ENCODE results near the gene ARMH4. TPM values are rescaled to one million over a fixed set of nuclear protein-coding genes. Genes with fewer than 3 reads are reported as not detected.

The ARMH4 gene
- total and polyA plus RNA-seq, 4 donors = 0.38 to 3.2 (median 0.54) TPM

GRCh38 chr14:58171090-58171489 is 19.1 kb upstream of the ARMH4 start:
- Histone ChIP-seq H3K9me3 (ENCODE audit: control insufficient read depth in 4 of 4, low read length in 3 of 4) (no peaks in the 10 kb centered on the region), H3K36me3 (ENCODE audit: control insufficient read depth in 4 of 4, insufficient read depth in 3 of 4, low read depth in 1 of 4, low read length in 3 of 4) (no peaks in the 10 kb centered on the region), H3K27me3 (ENCODE audit: control insufficient read depth in 4 of 4, insufficient read depth in 4 of 4, low read length in 3 of 4) (no peaks in the 10 kb centered on the region), H3K4me1 (ENCODE audit: control insufficient read depth in 4 of 4, insufficient read depth in 4 of 4, low read length in 3 of 4) (no peaks in the 10 kb centered on the region), H3K4me3 (ENCODE audit: low read depth in 1 of 3, low read length in 3 of 3) (no peak overlapping the region), H3K9ac (ENCODE audit: low read depth in 1 of 2, low read length in 2 of 2) (no peak overlapping the region), H3K27ac (ENCODE audit: low read depth in 1 of 2, low read length in 2 of 2) (no peak overlapping the region)
- DNase-seq (ENCODE audit: low spot score) = peak; percentile 87
- no peak for TF ChIP-seq NR2F2 (IDR thresholded peaks at IDR 0.05)
- no peak for TF ChIP-seq GABPA (IDR thresholded peaks at IDR 0.05 in 1 of 2, conservative IDR thresholded peaks at IDR 0.05 in 1 of 2)
- TF ChIP-seq JUND (IDR thresholded peaks at IDR 0.05) = peak in 1 of 2 donors; percentile 18
- 13% methylated on average over 6 of the region's 6 CpGs for WGBS

- Histone ChIP-seq H3K27me3 (ENCODE audit: control insufficient read depth in 4 of 4, insufficient read depth in 4 of 4, low read length in 3 of 4) (no peaks in the 10 kb centered on the region), H3K27ac (ENCODE audit: low read depth in 1 of 2, low read length in 2 of 2) (no peak overlapping the region), H3K4me3 (ENCODE audit: low read depth in 1 of 3, low read length in 3 of 3) (no peak overlapping the region), H3K9ac (ENCODE audit: low read depth in 1 of 2, low read length in 2 of 2) (no peak overlapping the region), H3K4me1 (ENCODE audit: control insufficient read depth in 4 of 4, insufficient read depth in 4 of 4, low read length in 3 of 4) (no peaks in the 10 kb centered on the region), H3K9me3 (ENCODE audit: control insufficient read depth in 4 of 4, low read length in 3 of 4) (no peaks in the 10 kb centered on the region), H3K36me3 (ENCODE audit: control insufficient read depth in 4 of 4, insufficient read depth in 3 of 4, low read depth in 1 of 4, low read length in 3 of 4) (no peaks in the 10 kb centered on the region)
- TF ChIP-seq RAD21 (IDR thresholded peaks at IDR 0.05) = no peak
- TF ChIP-seq MAX (IDR thresholded peaks at IDR 0.05) = no peak
- no peak for TF ChIP-seq RXRA (IDR thresholded peaks at IDR 0.05)
- TF ChIP-seq, protein P1, sequence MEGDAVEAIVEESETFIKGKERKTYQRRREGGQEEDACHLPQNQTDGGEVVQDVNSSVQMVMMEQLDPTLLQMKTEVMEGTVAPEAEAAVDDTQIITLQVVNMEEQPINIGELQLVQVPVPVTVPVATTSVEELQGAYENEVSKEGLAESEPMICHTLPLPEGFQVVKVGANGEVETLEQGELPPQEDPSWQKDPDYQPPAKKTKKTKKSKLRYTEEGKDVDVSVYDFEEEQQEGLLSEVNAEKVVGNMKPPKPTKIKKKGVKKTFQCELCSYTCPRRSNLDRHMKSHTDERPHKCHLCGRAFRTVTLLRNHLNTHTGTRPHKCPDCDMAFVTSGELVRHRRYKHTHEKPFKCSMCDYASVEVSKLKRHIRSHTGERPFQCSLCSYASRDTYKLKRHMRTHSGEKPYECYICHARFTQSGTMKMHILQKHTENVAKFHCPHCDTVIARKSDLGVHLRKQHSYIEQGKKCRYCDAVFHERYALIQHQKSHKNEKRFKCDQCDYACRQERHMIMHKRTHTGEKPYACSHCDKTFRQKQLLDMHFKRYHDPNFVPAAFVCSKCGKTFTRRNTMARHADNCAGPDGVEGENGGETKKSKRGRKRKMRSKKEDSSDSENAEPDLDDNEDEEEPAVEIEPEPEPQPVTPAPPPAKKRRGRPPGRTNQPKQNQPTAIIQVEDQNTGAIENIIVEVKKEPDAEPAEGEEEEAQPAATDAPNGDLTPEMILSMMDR (IDR thresholded peaks at IDR 0.05; ENCODE audit: low read depth, low read length, missing input control) = no peak
- TF ChIP-seq ZBTB33 (IDR thresholded peaks at IDR 0.05) = no peak
- no peak for DNase-seq (ENCODE audit: low spot score)
- WGBS = 87% methylated on average over 5 of the region's 5 CpGs
Measured at GRCh38 chr14:58167891-58168290, 15.9 kb upstream of the ARMH4 start.

DNA sequence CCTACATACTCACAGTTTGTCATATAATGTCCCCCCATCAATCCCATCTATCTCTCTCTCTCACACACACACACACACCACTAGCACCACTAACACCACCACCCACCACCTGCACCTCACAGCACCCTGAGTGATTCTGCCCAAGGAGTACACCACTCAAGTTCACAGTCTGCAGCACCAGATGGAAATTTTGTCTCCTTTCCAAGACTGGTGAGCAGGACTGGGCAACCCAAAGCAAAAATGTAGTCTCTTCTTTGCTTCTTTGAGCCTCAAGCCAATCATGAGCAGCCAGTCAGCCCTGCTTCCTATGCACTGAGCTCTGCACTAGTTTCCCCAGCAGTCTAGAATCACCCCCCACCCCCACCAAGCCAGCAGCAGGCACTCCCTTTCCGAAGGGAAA is 15.0 kb upstream of the ARMH4 start:
- no peaks in the 10 kb centered on the region for H3K4me1 ChIP-seq (ENCODE audit: control insufficient read depth in 4 of 4, insufficient read depth in 4 of 4, low read length in 3 of 4)
- 43% methylated on average over 1 of the region's 1 CpG for WGBS
- no peak for DNase-seq (ENCODE audit: low spot score)
- H3K9me3 ChIP-seq (ENCODE audit: control insufficient read depth in 4 of 4, low read length in 3 of 4) = no peaks in the 10 kb centered on the region
- H3K27me3 ChIP-seq (ENCODE audit: control insufficient read depth in 4 of 4, insufficient read depth in 4 of 4, low read length in 3 of 4) = no peaks in the 10 kb centered on the region
- H3K9ac ChIP-seq (ENCODE audit: low read depth in 1 of 2, low read length in 2 of 2) = no peak overlapping the region
- TF ChIP-seq GABPA (IDR thresholded peaks at IDR 0.05 in 1 of 2, conservative IDR thresholded peaks at IDR 0.05 in 1 of 2) (no peak), SP1 (IDR thresholded peaks at IDR 0.05) (no peak), FOXA2 (IDR thresholded peaks at IDR 0.05) (no peak), JUND (IDR thresholded peaks at IDR 0.05) (no peak), RXRA (IDR thresholded peaks at IDR 0.05) (no peak), NR2F2 (IDR thresholded peaks at IDR 0.05) (no peak), ATF3 (IDR thresholded peaks at IDR 0.05) (no peak), EGR1 (IDR thresholded peaks at IDR 0.05; ENCODE audit: low read depth in 2 of 2) (no peak), ZBTB33 (IDR thresholded peaks at IDR 0.05) (no peak)
- TF ChIP-seq, protein P2, sequence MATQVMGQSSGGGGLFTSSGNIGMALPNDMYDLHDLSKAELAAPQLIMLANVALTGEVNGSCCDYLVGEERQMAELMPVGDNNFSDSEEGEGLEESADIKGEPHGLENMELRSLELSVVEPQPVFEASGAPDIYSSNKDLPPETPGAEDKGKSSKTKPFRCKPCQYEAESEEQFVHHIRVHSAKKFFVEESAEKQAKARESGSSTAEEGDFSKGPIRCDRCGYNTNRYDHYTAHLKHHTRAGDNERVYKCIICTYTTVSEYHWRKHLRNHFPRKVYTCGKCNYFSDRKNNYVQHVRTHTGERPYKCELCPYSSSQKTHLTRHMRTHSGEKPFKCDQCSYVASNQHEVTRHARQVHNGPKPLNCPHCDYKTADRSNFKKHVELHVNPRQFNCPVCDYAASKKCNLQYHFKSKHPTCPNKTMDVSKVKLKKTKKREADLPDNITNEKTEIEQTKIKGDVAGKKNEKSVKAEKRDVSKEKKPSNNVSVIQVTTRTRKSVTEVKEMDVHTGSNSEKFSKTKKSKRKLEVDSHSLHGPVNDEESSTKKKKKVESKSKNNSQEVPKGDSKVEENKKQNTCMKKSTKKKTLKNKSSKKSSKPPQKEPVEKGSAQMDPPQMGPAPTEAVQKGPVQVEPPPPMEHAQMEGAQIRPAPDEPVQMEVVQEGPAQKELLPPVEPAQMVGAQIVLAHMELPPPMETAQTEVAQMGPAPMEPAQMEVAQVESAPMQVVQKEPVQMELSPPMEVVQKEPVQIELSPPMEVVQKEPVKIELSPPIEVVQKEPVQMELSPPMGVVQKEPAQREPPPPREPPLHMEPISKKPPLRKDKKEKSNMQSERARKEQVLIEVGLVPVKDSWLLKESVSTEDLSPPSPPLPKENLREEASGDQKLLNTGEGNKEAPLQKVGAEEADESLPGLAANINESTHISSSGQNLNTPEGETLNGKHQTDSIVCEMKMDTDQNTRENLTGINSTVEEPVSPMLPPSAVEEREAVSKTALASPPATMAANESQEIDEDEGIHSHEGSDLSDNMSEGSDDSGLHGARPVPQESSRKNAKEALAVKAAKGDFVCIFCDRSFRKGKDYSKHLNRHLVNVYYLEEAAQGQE (IDR thresholded peaks at IDR 0.05) = no peak
- no peak overlapping the region for H3K4me3 ChIP-seq (ENCODE audit: low read depth in 1 of 3, low read length in 3 of 3)
- no peak overlapping the region for H3K27ac ChIP-seq (ENCODE audit: low read depth in 1 of 2, low read length in 2 of 2)
- H3K36me3 ChIP-seq (ENCODE audit: control insufficient read depth in 4 of 4, insufficient read depth in 3 of 4, low read depth in 1 of 4, low read length in 3 of 4) = no peaks in the 10 kb centered on the region

Data from liver (tissue), 9 donors.